HG03457 (cell line): ENCODE measurements around the gene CTDSP2.
"Not testable (repeated sequence)": the region's sequence is repeated elsewhere in the genome, so short reads cannot be mapped to it uniquely, and the experiment has no call there.

Experiments
- ATAC-seq: cut with Tn5 transposase; IDR thresholded peaks from one replicate; pipeline ENCODE4 v1.9.1; 2021; ENCODE audit warnings: moderate number of reproducible peaks; ENCODE audit not compliant: unreplicated experiment

CTDSP2 gene

GRCh38 chr12:57853864-57854556, 7.5 kb upstream of the CTDSP2 start:
- ATAC-seq: no peak

- ATAC-seq: no peak
Measured at GRCh38 chr12:57852620-57853500, 6.3 kb upstream of the CTDSP2 start.

GRCh38 chr12:57852200-57852599, 5.7 kb upstream of the CTDSP2 start:
- ATAC-seq: no peak

- no peak for ATAC-seq
Measured at GRCh38 chr12:57851552-57851951, 5.0 kb upstream of the CTDSP2 start.

- ATAC-seq: no peak
Measured at GRCh38 chr12:57850854-57851430, 4.4 kb upstream of the CTDSP2 start.

GRCh38 chr12:57849447-57849846, 2.9 kb upstream of the CTDSP2 start:
- ATAC-seq: not testable (repeated sequence)

GRCh38 chr12:57849035-57849434, 2.5 kb upstream of the CTDSP2 start:
- ATAC-seq: no peak

GRCh38 chr12:57848208-57848607, 1.7 kb upstream of the CTDSP2 start:
- ATAC-seq: no peak

- ATAC-seq: no peak
Measured at GRCh38 chr12:57846285-57846576, 298 bp downstream of the CTDSP2 start.

- no peak for ATAC-seq
Measured at GRCh38 chr12:57845478-57846284, 848 bp downstream of the CTDSP2 start.

GRCh38 chr12:57844709-57845477, 1.6 kb downstream of the CTDSP2 start:
- ATAC-seq: no peak

- no peak for ATAC-seq
Measured at GRCh38 chr12:57842342-57843294, 3.9 kb downstream of the CTDSP2 start.

GRCh38 chr12:57841445-57841844, 5.1 kb downstream of the CTDSP2 start:
- ATAC-seq: no peak

- ATAC-seq: no peak
Measured at GRCh38 chr12:57840726-57841125, 5.8 kb downstream of the CTDSP2 start.

GRCh38 chr12:57839996-57840395, 6.5 kb downstream of the CTDSP2 start:
- no peak for ATAC-seq

- ATAC-seq: no peak
Measured at GRCh38 chr12:57838594-57839302, 7.8 kb downstream of the CTDSP2 start.

GRCh38 chr12:57837864-57838562, 8.5 kb downstream of the CTDSP2 start:
- no peak for ATAC-seq
